ENCODE measurements around the gene CLEC12A.

GRCh38 chr12:10030446-10030845 is 59.2 kb downstream of the CLEC12A start, which contains the start of gene CLEC9A:
- TF ChIP-seq ADNP (CRISPR knock-in tag; IDR thresholded peaks at IDR 0.05) (no peak), ZFP41 (CRISPR knock-in tag; IDR thresholded peaks at IDR 0.05; ENCODE audit: borderline replicate concordance) (no peak), GATAD1 (CRISPR knock-in tag; IDR thresholded peaks at IDR 0.05) (no peak)

Measured in HepG2 (cell line).